Body of pancreas (tissue), 4 donors: Measurements from ENCODE around the gene USP36.
"Not testable (repeated sequence)": the region's sequence is repeated elsewhere in the genome, so short reads cannot be mapped to it uniquely, and the experiment has no call there.

Experiments
- POLR2A ChIP-seq, 3 donors: fragments of 450-650 bp; IDR thresholded peaks; one replicate each; pipeline ENCODE4 v1.6.1; 2016; ENCODE audit warnings: antibody characterized with exemption in 3 of 3, mild to moderate bottlenecking in 2 of 3
- TF ChIP-seq, protein P1 (sequence below), 7 experiments: fragments of 450-650 bp in 4 of 7; fragments of 200-600 bp in 3 of 7; sonication (generic) in 3 of 7; IDR thresholded peaks; one replicate each; pipeline ENCODE4 v1.5.1; 2016 to 2019; ENCODE audit warnings: antibody characterized with exemption in 7 of 7

DNA sequence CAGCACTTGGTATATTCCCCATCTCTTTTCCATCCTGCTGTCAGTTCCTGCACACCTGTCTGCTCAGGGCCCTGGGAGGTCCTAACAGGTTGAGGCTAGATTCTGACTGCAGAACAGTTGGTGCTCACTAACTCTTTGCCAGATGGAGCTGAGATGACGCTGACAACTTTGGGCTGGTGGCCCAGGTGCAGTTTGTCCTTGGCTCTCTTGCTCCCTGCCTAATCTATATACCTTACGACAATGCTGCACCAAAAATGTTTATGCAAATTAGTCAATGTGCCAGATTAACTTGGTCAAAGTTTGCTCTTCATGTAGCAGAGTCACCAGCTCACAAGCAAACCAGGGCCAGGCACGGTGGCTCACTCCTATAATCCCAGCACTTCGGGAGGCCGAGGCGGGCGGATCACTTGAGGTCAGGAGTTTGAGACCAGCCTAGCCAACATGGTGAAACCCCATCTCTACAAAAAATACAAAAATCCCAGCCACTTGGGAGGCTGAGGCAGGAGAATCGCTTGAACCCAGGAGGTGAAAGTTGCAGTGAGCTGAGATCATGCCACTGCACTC lies 36.4 kb upstream of the USP36 start:
- TF ChIP-seq, protein P1, sequence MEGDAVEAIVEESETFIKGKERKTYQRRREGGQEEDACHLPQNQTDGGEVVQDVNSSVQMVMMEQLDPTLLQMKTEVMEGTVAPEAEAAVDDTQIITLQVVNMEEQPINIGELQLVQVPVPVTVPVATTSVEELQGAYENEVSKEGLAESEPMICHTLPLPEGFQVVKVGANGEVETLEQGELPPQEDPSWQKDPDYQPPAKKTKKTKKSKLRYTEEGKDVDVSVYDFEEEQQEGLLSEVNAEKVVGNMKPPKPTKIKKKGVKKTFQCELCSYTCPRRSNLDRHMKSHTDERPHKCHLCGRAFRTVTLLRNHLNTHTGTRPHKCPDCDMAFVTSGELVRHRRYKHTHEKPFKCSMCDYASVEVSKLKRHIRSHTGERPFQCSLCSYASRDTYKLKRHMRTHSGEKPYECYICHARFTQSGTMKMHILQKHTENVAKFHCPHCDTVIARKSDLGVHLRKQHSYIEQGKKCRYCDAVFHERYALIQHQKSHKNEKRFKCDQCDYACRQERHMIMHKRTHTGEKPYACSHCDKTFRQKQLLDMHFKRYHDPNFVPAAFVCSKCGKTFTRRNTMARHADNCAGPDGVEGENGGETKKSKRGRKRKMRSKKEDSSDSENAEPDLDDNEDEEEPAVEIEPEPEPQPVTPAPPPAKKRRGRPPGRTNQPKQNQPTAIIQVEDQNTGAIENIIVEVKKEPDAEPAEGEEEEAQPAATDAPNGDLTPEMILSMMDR (IDR thresholded peaks at IDR 0.05), result not testable (repeated sequence)
- peak; percentile 18 to 87 (median 73) for TF ChIP-seq POLR2A (IDR thresholded peaks at IDR 0.05)
